WTC11 (cell line): ENCODE results near the gene ZDHHC1. TPM values are rescaled to one million over a fixed set of nuclear protein-coding genes. Genes with fewer than 3 reads are reported as not detected.

ENCODE experiments used
- ATAC-seq: fragments of 200-7000 bp; cut with Tn5 transposase; 2 replicates; pipeline ENCODE4 v1.10.0; 2021; ENCODE audit warnings: mild to moderate bottlenecking, moderate library complexity
- Bru-seq: library from RNA; stranded (reverse); fragments of 400-500 nt; gene quantifications from one replicate; lab custom pipeline; 2021; lab: Mats Ljungman, UMichigan
- CTCF ChIA-PET: fragments of 300-600 bp; sonication (Branson Sonifier 250); formaldehyde crosslinking; loops from one replicate; lab custom pipeline; 2021; ENCODE audit warnings: antibody characterized with exemption; lab: Charles Lee
- POLR2A ChIA-PET: fragments of 350-600 bp; sonication (Branson Sonifier 250); formaldehyde crosslinking; loops from one replicate; lab custom pipeline; 2021; ENCODE audit warnings: antibody characterized with exemption; lab: Charles Lee
- DNase-seq: peaks from one replicate; pipeline ENCODE4 v3.0.0; 2021; ENCODE audit warnings: low spot score
- H3K27ac Mint-ChIP-seq: 2 replicates; pipeline ENCODE4 v1.8.0; 2021; ENCODE audit warnings: mixed read lengths
- H3K27me3 Mint-ChIP-seq: 2 replicates; pipeline ENCODE4 v1.8.0; 2021; ENCODE audit warnings: low read depth, mild to moderate bottlenecking, moderate library complexity, mixed read lengths
- H3K36me3 Mint-ChIP-seq: 2 replicates; pipeline ENCODE4 v1.8.0; 2021; ENCODE audit warnings: mixed read lengths
- H3K4me1 Mint-ChIP-seq: 2 replicates; pipeline ENCODE4 v1.8.0; 2022; ENCODE audit warnings: mixed read lengths
- H3K4me3 Mint-ChIP-seq: 2 replicates; pipeline ENCODE4 v1.8.0; 2021; ENCODE audit warnings: mild to moderate bottlenecking, moderate library complexity, mixed read lengths
- H3K9me3 Mint-ChIP-seq: 2 replicates; pipeline ENCODE4 v1.8.0; 2021; ENCODE audit warnings: mixed read lengths
- ATF1 ChIP-seq: sonication (generic); formaldehyde crosslinking; IDR thresholded peaks from 2 replicates; pipeline ENCODE4 v1.8.1; 2023; ENCODE audit warnings: mild to moderate bottlenecking, moderate library complexity, missing genetic modification reagents
- ATF2 ChIP-seq: sonication (generic); formaldehyde crosslinking; IDR thresholded peaks from 2 replicates; pipeline ENCODE4 v1.8.1; 2022; ENCODE audit warnings: low read depth, missing genetic modification reagents, borderline replicate concordance
- CBFB ChIP-seq: sonication (generic); formaldehyde crosslinking; IDR thresholded peaks from 2 replicates; pipeline ENCODE4 v1.8.1; 2022; ENCODE audit warnings: mild to moderate bottlenecking, low read depth, missing genetic modification reagents
- E2F1 ChIP-seq: sonication (generic); formaldehyde crosslinking; IDR thresholded peaks from 2 replicates; pipeline ENCODE4 v1.8.0; 2022; ENCODE audit warnings: mild to moderate bottlenecking, missing genetic modification reagents
- E2F5 ChIP-seq: sonication (generic); formaldehyde crosslinking; IDR thresholded peaks from 2 replicates; pipeline ENCODE4 v1.8.1; 2022; ENCODE audit warnings: mild to moderate bottlenecking, moderate library complexity, missing genetic modification reagents
- ESRRA ChIP-seq: sonication (generic); formaldehyde crosslinking; IDR thresholded peaks from 2 replicates; pipeline ENCODE4 v1.8.1; 2022; ENCODE audit warnings: mild to moderate bottlenecking, missing genetic modification reagents, borderline replicate concordance
- ETV6 ChIP-seq: sonication (generic); formaldehyde crosslinking; IDR thresholded peaks from 2 replicates; pipeline ENCODE4 v1.8.1; 2022; ENCODE audit warnings: mild to moderate bottlenecking, missing genetic modification reagents
- FOXK1 ChIP-seq: sonication (generic); formaldehyde crosslinking; IDR thresholded peaks from 2 replicates; pipeline ENCODE4 v1.8.0; 2022; ENCODE audit warnings: mild to moderate bottlenecking, moderate library complexity, missing genetic modification reagents
- GTF2I ChIP-seq: fragments of 250-450 bp; sonication (Bioruptor Pico); conservative IDR thresholded peaks from 2 replicates; pipeline ENCODE4 v1.4.0; 2021; ENCODE audit warnings: mild to moderate bottlenecking
- HMGXB4 ChIP-seq: sonication (generic); formaldehyde crosslinking; IDR thresholded peaks from 2 replicates; pipeline ENCODE4 v1.8.1; 2023; ENCODE audit warnings: mild to moderate bottlenecking, moderate library complexity, missing genetic modification reagents
- IRF1 ChIP-seq: sonication (generic); formaldehyde crosslinking; IDR thresholded peaks from 2 replicates; pipeline ENCODE4 v1.8.0; 2023; ENCODE audit warnings: missing genetic modification reagents
- IRF2 ChIP-seq: sonication (generic); formaldehyde crosslinking; IDR thresholded peaks from 2 replicates; pipeline ENCODE4 v1.8.0; 2022; ENCODE audit warnings: low read depth, missing genetic modification reagents, borderline replicate concordance
- KAT7 ChIP-seq: sonication (generic); formaldehyde crosslinking; IDR thresholded peaks from 2 replicates; pipeline ENCODE4 v1.8.1; 2023; ENCODE audit warnings: missing genetic modification reagents, mild to moderate bottlenecking, borderline replicate concordance
- NR2C2 ChIP-seq: sonication (generic); formaldehyde crosslinking; IDR thresholded peaks from 2 replicates; pipeline ENCODE4 v1.8.0; 2022; ENCODE audit warnings: mild to moderate bottlenecking, missing genetic modification reagents
- OVOL2 ChIP-seq: fragments of 250-450 bp; sonication (Bioruptor Pico); IDR thresholded peaks from 2 replicates; pipeline ENCODE4 v1.9.0; 2021; ENCODE audit warnings: mild to moderate bottlenecking, borderline replicate concordance
- PRDM15 ChIP-seq: sonication (generic); formaldehyde crosslinking; IDR thresholded peaks from 2 replicates; pipeline ENCODE4 v1.8.0; 2022; ENCODE audit warnings: missing genetic modification reagents
- SMAD3 ChIP-seq: sonication (generic); formaldehyde crosslinking; IDR thresholded peaks from 2 replicates; pipeline ENCODE4 v1.8.0; 2022; ENCODE audit warnings: missing genetic modification reagents, mild to moderate bottlenecking, borderline replicate concordance
- SMAD4 ChIP-seq: sonication (generic); formaldehyde crosslinking; IDR thresholded peaks from 2 replicates; pipeline ENCODE4 v1.8.0; 2022; ENCODE audit warnings: mild to moderate bottlenecking, missing genetic modification reagents
- SP1 ChIP-seq: sonication (generic); formaldehyde crosslinking; conservative IDR thresholded peaks from 2 replicates; pipeline ENCODE4 v1.8.1; 2022; ENCODE audit warnings: missing genetic modification reagents
- TCF7 ChIP-seq: sonication (generic); formaldehyde crosslinking; IDR thresholded peaks from 2 replicates; pipeline ENCODE4 v1.8.0; 2022; ENCODE audit warnings: mild to moderate bottlenecking, low read depth, missing genetic modification reagents, moderate library complexity
- TEAD1 ChIP-seq: sonication (generic); formaldehyde crosslinking; IDR thresholded peaks from 2 replicates; pipeline ENCODE4 v1.8.0; 2022; ENCODE audit warnings: mild to moderate bottlenecking, missing genetic modification reagents
- ZNF138 ChIP-seq: sonication (generic); formaldehyde crosslinking; conservative IDR thresholded peaks from 2 replicates; pipeline ENCODE4 v1.8.1; 2022; ENCODE audit warnings: mild to moderate bottlenecking, moderate library complexity, missing genetic modification reagents
- ZNF423 ChIP-seq: fragments of 250-450 bp; sonication (Bioruptor Pico); IDR thresholded peaks from 2 replicates; pipeline ENCODE4 v2.1.2; 2022; ENCODE audit warnings: mild to moderate bottlenecking, moderate library complexity
- ZNF512 ChIP-seq: sonication (generic); formaldehyde crosslinking; IDR thresholded peaks from 2 replicates; pipeline ENCODE4 v1.8.1; 2022; ENCODE audit warnings: missing genetic modification reagents, borderline replicate concordance
- long read RNA-seq, 3 experiments: library from RNA in 1 of 3; library from capped mRNA in 1 of 3; library from polyadenylated mRNA in 1 of 3; unstranded in 2 of 3; stranded (forward) in 1 of 3; transcript quantifications; one replicate each; pipeline ENCODE4 v2.0.0, GENCODE V29; 2021
- total RNA-seq: library from RNA; stranded (reverse); gene quantifications from 3 replicates; pipeline ENCODE4 v1.2.3, GENCODE V29; 2021

The ZDHHC1 gene
- total RNA-seq (4.2 to 4.9 TPM (median 4.6 TPM) in 3 replicates), Bru-seq, nascent RNA (percentile 54 among the genes with signal in this experiment)
- long read RNA-seq, experiment 1, transcript ZDHHC1-203 (12 exons, 2,261 nt): major isoform, 6 of 9 reads
- long read RNA-seq, experiment 1, partial matches to known transcripts: 1 of 9 reads
- long read RNA-seq, experiment 1, other reads (novel, unspliced or antisense): 2 of 9 reads
- long read RNA-seq, experiment 2, partial matches to known transcripts: 2 of 8 reads
- long read RNA-seq, experiment 2, other reads (novel, unspliced or antisense): 5 of 8 reads
- long read RNA-seq, experiment 3: 0 reads

GRCh38 chr16:67415872-67416793 is at the start of gene ZDHHC1:
Gene ZDHHC1, minus strand, starts transcription at chr16:67416477. Its CDS starts 8,702 bp downstream, at chr16:67407775.
- H3K4me1 Mint-ChIP-seq: peaks cover 33% of the 10 kb centered on the region
- H3K27ac Mint-ChIP-seq: peak within 1 kb of the TSS; percentile 77
- no peaks in the 10 kb centered on the region for H3K36me3 Mint-ChIP-seq
- ChIA-PET POLR2A (interaction anchor here (1.2 kb wide), 1 partner anchor 12 kb away, joined by 3 read pairs; no protein-coding TSS in a partner anchor), CTCF (interaction anchor here (0.7 to 3.4 kb wide), 13 partner anchors 9 to 131 kb away, joined by 3 to 31 read pairs (median 6); partner anchors contain the start of genes KCTD19, LRRC36 and TPPP3)
- DNase-seq (peak; percentile 83), ATAC-seq (peak; percentile 89)
- peaks cover 5% of the 10 kb centered on the region for H3K9me3 Mint-ChIP-seq
- H3K27me3 Mint-ChIP-seq: peaks cover 20% of the 10 kb centered on the region
- H3K4me3 Mint-ChIP-seq: peak within 1 kb of the TSS; percentile 73
- 0 out of 2 replicates have a peak, but pooled peaks have one; percentile 59 for TF ChIP-seq E2F1 (CRISPR knock-in tag)
- TF ChIP-seq OVOL2 (CRISPR knock-in tag): no peak
- no peak for TF ChIP-seq ZNF138
- no peak for TF ChIP-seq IRF1 (CRISPR knock-in tag)
- TF ChIP-seq GTF2I: no peak
- TF ChIP-seq SP1 (CRISPR knock-in tag): peak; percentile 70
- no peak for TF ChIP-seq TCF7 (CRISPR knock-in tag)
- peak; percentile 92 for TF ChIP-seq PRDM15 (CRISPR knock-in tag)
- TF ChIP-seq CBFB (CRISPR knock-in tag): no peak
- TF ChIP-seq SMAD3 (CRISPR knock-in tag): no peak
- 0 out of 2 replicates have a peak, but pooled peaks have one; percentile 65 for TF ChIP-seq ESRRA (CRISPR knock-in tag)
- TF ChIP-seq NR2C2 (CRISPR knock-in tag): 0 out of 2 replicates have a peak, but pooled peaks have one; percentile 21
- TF ChIP-seq ZNF512 (CRISPR knock-in tag): no peak
- no peak for TF ChIP-seq KAT7 (CRISPR knock-in tag)
- TF ChIP-seq SMAD4 (CRISPR knock-in tag): no peak
- TF ChIP-seq TEAD1: 0 out of 2 replicates have a peak, but pooled peaks have one; percentile 43
- TF ChIP-seq IRF2 (CRISPR knock-in tag): no peak
- 0 out of 2 replicates have a peak, but pooled peaks have one; percentile 19 for TF ChIP-seq FOXK1
- TF ChIP-seq ZNF423: no peak
- TF ChIP-seq HMGXB4: peak; percentile 100
- TF ChIP-seq ATF2: no peak
- peak; percentile 58; the same call in 1 of the 2 replicates for TF ChIP-seq E2F5 (CRISPR knock-in tag)
- no peak for TF ChIP-seq ATF1
- peak; percentile 64; the same call in 1 of the 2 replicates for TF ChIP-seq ETV6
